Mesenteric fat pad (tissue), 1 donor: ENCODE measurements around the gene RARA. TPM values are rescaled to one million over a fixed set of nuclear protein-coding genes. Genes with fewer than 3 reads are reported as not detected.

Source experiments
- DNase-seq: peaks from one replicate; pipeline ENCODE4 v3.0.0-alpha.2; 2020; ENCODE audit warnings: low spot score
- total RNA-seq: library from RNA; stranded (reverse); fragmentation: NEBNext Ultra II Directional; extraction: Animal tissue kit (Norgen Biotek cat#: 25700); gene quantifications from one replicate; pipeline ENCODE4 v1.2.1, GENCODE V29; 2021
- donor health status: DM: yes; HTN: yes; CAD: no.

Gene RARA
- total RNA-seq, 1 donor from 2014 or later = 70.3 TPM

DNA sequence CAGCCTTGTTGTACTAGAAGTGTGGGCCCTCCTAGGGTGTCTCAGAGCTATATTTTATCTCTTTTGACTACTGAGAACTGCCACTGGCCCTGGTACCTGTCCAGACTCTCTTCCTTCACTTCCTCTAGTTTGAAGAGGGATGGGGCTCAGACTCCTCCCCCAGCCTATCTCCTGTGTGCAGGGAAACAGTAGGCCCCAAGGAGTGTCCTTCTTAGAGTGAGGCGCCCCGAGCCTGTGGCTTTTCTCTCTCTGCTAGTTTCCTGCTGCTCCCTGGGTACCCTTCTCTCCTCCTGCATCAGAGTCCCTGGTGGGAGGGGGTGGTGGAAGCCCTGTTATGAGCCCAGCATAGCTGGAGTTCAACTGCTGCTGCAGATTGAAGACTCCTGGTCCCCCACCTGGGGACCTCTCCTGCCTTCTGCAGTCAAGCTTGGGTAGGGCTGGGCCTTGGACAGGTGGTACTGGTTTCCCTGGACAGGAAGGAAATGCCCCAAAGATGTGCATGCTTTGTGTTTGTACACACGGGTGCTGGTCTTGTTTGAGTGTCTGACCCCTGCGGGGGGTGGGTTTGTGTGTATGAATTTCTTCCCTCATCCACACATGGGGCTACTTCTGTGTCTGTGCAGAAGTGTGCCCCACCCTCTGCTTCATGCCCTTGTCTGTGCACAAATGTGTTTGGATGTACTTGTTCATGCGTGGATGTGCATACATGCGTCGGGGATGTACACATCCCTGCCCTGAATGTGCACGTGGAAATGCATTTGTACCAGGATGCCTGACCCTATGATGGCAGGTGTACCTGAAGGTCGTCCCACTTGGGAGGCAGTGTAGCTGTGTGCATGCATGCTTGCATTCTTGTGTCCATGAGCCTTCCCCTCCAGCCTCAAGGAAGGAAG lies 6.9 kb downstream of the RARA start:
- DNase-seq = peak; percentile 69

DNA sequence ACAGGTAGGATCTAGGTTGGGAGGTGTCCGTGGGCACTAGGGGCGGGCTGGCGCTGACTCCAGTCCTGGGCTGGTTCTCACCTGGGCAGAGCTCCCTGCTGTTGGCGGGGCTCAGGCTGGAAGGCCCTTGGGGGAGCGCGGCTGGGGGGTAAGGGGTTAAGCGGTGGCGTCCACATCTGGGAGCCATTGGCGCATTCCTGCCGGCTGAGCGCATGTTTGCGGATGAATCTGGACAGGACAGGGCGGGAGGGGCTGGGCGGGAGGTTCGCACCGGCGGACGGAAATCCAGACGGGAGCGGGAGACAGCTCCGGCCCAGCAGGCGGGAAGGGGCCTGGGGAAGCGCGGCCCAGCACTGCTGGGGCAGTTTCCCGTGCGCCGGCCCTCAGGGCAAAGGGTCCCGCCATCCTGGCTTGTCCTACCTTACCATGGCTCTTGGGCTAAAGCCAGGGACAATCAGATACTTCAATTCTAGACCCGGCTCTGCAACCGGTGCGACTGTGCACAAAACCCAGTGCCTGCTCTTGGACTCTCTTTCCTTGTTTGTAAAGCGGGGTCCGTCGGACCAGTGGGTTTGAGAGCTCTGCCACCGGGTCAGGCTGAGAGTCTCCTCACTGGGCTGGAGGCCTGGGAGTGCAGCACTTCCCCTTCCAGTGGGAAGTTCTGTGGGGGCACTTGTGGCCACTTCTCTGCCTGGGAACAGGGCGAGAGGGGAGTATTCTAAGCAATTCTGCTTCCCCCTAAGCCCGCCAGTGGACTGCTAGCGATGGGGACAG lies 7.8 kb downstream of the RARA start:
- DNase-seq = peak; percentile 90

GRCh38 chr17:40317345-40317873 lies 8.4 kb downstream of the RARA start:
- DNase-seq = peak; percentile 75

DNA sequence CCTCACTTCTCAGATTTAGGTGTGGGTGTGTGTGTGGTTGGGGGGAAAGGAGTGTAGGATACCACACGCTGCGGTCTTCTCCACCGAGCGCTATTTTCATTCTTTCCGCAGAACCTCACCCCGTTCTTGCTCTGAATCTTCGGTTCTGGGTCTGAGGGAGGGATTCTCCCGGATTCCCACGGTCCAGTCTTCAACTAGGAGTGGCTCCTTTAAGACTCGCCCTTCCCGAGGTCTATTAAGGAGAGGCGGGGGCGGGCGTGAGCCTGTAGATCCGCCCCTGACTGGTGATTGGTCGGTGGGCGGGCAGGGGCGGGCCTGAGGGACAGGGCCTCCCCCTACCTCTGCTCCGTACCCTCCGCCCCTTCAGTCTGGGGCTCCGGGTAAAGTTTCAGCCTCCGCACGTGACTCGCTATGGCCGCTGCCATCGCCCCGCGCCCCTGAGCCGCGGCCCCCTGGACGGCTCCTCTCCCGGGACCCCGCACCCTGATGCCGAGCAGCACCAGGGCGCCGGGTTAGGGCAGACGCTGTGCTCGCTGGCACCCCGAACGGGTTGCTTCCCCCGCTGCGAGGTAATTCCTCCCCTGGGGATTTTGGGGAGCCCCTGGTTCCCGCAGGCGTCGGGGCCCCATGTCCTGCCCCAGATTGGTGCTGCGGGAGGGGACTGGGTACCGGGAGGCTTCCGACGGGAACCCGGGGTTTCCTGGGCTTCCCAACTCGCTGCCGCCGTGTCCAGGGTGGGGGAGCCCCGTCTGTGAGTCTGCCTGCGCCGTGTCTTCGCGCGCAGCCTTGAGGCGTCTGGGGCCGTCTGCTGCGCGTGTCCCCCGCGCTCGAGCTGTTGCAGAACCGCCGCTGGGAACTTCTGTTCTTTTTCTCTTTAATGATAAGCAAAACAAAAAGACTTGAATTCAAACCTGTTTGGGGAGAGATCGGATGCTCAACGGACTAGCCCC lies 9.2 kb downstream of the RARA start:
- peak; percentile 96 for DNase-seq

GRCh38 chr17:40318830-40319391 lies 9.9 kb downstream of the RARA start:
- peak; percentile 85 for DNase-seq

DNA sequence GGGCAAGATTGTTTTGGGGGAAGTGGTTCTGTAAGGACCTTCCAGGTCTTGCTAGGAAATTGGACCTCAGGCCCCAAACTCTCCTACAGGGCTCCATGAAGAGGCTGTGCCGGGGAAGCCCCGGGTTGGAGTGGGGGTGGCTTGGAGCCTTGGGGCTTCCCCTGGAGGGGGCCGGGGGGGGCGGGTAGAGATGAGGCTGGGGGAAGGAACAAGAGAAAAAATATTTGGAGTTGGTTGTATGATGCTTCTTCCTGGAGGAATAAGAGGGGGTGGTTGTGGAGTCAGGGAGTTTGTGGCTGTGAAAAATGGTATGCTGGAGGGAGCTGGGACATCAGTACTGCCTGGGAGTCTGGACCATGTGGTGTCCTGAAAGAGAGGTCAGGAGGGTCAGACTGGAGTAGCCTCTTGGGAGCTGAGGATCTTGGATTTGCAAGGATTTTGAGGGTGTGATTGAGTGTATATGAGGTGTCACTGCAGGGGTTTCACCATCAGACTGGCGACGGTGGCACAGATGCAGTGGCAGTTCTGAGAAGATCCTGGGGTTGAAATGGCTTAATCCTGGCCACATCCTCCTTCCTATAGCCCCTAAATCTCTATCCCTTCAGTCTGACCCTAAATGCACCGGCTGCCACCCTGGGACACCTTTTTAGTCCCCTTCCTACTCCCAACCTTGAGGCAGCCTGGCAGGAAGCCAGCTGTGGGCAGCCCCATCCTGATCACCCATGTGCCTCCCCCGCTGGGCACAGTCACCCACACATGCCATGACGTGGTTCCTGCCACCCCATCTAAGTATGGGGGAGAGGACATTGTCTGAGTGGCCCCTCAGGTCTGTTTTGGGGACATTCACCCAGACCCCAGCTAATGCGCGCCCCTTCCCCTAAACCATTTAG lies 10.9 kb downstream of the RARA start:
- peak; percentile 89 for DNase-seq

GRCh38 chr17:40320756-40321523 lies 12.0 kb downstream of the RARA start:
- DNase-seq = peak; percentile 90

DNA sequence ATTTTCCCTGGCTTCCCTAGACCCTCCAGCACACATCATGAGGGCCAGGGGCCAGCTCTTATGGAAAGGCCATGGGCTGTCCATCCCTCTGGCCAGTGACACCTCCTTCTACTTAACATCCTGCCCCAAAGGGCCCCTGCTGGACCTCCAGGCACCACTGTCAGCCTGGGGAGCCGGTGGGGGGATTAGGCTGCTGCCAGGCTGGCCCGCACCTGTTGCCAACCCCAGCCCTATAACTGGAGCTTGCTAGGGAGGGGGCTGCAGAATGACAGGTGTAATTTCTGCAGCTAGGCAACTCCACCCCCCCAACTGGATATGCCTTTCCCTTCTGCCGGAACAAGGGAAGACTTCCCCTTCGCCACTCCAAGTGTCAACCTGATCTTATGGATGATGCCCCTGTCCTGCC lies 12.5 kb downstream of the RARA start:
- DNase-seq = no peak

DNA sequence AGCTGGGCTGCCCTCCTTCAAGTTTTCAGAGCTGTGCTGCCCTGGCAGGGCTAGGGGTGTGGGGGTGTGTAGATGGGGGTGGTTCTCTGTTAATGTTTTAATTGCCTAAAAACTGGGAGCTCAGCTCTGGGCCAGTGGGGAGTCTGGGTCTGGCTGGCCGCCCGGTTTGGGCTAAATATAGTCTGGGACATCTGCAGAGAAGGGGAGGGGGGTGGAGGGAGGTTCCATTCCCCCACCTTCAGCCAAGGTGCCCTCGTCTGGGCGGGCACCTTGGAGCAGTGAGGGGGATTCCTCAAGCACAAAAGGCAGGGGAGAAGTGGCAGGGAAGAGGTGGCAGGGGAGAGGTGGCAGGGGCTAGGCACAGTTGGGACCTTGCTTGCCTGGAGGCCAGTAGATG lies 13.0 kb downstream of the RARA start:
- no peak for DNase-seq

- no peak for DNase-seq
These were observed 13.7 kb downstream of the RARA start for GRCh38 chr17:40322358-40323315.

GRCh38 chr17:40323391-40324381 lies 14.7 kb downstream of the RARA start:
- DNase-seq = no peak

DNA sequence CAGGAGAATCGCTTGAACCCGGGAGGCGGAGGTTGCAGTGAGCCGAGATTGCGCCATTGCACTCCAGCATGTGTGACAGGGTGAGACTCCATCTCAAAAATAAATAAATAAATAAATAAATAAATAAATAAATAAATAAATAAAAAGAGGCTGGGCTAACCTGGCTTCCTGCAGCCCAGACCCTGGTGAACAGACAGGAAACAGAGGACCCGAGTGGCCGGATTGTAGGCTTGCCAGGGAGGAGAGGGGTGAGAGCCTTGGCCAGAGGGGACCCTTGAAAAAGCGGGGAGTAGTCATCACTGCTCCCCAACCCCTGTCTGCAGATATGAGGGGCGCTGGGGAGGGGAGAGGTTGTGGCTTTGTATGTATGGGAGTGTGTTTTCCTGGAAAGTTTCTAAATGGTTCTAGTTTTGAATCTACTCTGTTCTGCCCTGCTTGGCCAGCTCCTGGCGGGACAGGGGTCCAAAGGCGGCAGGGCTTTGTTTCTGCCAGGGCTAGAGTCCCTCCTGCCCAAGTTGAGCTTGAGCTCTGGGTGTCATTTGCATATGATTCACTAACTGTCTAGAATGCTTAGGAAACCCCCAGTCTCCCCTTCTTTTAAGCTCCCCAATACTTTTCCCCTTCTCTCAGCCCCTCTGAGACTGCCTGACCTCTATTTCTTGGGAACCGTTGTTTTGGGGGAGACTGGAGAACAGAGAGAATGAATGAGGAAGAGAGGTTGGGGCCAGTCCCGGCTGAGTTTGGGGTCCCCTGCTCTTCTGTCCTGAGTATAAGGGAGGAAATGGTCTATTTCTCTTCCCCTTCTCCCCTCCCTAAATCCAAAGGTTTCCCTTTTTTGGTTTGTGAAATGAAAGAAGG lies 16.4 kb downstream of the RARA start:
- no peak for DNase-seq

DNA sequence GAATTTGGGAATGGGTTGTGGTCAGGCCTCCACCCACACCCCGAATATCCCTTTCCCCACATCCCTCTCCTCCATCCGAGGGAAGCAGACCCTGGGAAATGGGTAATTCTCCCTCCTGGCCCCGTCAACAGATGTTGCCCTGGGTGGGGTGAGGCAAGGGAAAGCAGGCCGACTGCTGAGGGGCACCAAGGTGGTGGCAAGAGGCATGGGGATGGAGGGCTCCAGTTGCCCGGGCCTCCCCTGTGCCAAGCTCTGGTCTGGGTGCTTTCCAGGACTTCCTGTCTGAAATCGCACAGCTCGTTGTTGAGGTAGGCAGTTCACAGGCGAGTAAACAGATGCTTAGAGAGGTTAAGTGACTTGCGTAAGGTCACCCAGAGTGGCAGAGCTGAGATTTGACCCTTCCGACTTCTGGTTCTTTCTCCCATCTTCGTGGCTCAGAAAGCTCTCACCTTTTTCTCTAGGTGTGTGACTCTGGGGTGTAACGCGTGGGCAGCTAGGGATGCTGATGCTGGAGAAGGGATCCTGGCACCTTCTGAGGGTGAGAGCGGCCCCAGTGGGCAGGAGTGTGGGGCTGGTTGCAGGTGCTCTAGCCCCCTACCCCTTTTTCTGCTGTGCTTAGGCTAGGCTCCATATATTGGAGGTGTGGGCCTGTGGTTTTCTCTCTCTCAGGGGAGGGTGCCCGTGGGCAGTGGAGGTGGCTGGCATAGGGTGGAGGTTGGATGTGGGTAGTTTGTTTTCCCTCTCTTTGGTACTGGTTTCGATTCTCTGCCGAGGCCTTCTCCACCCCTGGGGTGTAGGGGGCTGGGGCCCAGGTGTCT lies 17.2 kb downstream of the RARA start:
- DNase-seq = no peak

DNA sequence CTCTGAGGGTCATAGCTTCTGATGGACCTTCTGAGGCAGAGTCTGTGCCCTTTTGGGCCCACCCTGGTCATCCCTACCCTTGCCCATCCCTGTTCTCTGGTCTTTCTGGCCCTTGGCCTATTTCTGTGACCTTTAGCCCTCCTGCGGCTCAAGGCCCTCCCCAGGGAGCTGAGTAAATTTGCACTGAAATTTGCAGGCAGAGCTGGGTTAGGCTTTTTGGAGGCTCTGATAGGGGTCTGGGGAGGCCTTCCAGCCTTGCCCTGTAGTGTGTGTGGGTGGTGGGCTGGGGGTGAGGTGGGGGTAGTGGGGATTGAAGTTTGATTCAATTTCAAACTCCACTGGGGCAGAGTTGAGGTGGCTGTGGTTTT lies 17.8 kb downstream of the RARA start:
- DNase-seq = no peak
